NCI-H146 treated with DMSO at 0.1 percent for 48 hours (cell line): ENCODE data around the gene PTPN14.
"Not testable (repeated sequence)": the region's sequence is repeated elsewhere in the genome, so short reads cannot be mapped to it uniquely, and the experiment has no call there.

Experiments used
- DNase-seq: peaks from one replicate; lab custom pipeline; 2025; ENCODE audit not compliant: unreplicated experiment; lab: John Stamatoyannopoulos, UW

The PTPN14 gene

DNA sequence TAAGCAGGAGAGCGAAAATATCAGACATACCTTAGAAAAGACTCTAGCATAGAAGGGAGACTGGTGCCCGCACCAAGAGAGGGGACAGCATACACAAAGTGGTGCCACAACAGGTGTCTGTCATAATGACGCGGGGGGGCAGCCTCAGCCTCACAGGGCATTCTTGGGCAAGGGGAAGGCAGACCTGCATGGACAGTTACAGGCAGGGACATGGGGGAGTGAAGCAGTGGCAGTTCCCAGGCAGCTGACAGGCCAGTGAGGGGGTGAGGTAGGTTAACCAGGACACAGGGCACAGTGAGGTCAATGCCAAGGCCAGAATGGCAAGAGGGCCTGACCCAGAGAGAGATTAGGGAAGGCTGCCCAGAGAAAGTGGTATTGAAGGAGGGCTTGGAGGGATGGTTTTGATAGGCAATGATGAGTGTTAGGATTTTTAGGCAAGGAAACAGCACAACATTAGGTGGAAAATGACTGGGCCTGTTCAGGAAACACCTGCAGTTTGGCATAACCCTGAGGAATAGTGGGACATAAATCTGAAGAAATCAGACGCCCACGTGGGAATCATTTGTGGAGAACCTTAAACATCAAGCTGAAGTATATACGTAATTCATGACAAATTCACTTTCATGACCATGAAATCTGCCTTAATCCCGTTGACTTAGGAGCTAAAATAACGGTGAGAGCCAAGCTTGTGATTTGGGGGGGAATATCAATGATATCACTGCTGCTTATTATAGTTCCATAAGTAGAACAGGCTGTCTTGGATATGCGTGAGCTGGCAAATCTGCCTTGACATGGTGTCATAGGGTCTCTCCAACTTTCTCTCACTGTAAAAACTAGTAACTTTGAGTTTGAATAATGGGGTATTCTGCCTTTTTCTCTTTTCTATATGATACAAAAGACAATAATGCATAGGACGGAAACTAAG is 8.9 kb downstream of the PTPN14 start:
- no peak for DNase-seq

DNA sequence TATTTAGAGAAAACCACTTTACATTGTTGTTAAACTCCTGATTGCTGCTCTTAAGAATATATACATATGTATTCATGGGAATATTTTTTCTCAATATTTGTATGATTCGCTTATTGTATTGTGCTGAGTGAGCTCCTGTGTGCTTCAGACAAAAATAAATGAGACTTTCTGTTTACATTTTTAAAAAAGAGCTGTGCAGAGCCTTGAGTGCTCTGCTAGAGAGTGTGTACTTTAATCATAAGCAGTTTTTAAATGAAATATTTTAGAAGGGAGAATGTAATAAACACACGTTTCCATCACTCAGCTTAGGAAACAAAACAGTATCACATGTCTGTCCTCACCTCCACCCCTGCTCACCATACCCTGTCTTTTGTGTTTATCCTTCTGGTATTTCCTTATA is 9.7 kb downstream of the PTPN14 start:
- DNase-seq, result no peak

DNA sequence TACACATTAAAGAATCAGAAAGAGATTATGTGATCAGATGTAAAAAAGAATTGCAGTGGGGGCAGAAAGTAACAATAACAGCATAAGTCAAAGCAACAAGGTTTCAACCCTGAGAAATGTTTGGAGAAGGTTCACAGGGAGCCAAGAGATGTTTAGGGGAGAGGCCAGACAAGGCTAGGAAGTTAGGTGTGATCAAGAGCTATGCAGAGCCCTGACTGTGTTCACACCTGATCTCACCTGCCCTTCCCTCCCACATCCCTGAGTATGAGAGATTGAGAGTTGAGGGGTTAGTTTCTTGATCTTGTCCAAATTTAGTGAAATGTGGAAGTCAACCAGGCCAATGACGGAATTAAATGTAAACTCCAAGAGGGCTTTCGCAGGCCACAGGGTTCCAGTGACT is 10.2 kb downstream of the PTPN14 start:
- DNase-seq, result no peak

DNA sequence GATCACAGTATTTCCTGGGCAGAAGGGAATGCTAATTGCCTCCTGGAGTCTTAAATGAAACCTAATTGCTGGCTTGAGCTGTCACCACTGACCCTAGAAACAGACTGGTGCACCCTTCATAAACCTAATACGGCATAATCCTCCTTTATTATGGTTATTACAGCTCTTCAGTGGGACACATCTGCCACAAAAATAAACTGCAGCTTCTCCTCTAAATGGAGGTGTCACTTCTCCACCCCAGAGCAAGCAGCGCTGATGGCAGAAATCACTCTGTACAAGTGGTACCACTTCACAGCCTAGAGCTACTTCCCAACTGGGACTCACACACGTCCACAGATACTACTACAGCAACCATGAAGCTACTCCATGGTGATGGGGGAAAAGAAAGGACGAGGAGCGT is 11.1 kb downstream of the PTPN14 start:
- no peak for DNase-seq

DNA sequence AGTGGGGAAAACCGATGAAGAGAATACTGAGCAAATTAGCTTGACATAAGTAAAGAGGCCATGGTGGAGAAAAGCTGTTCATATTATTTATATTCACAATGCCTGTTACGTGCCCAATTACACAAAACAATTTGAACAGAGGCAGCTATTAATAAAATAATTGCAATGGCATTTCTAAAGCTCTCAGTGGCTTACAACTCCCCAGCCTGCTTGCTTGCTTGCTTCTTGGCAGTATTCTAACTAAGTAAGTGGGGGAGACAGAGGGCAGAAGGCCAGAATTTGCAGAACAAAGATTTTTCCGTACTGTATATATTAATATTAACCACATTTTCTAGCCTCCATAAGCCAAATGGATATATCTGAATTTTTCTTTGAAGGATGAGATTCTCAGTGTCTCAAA is 12.9 kb downstream of the PTPN14 start:
- DNase-seq, result no peak

DNA sequence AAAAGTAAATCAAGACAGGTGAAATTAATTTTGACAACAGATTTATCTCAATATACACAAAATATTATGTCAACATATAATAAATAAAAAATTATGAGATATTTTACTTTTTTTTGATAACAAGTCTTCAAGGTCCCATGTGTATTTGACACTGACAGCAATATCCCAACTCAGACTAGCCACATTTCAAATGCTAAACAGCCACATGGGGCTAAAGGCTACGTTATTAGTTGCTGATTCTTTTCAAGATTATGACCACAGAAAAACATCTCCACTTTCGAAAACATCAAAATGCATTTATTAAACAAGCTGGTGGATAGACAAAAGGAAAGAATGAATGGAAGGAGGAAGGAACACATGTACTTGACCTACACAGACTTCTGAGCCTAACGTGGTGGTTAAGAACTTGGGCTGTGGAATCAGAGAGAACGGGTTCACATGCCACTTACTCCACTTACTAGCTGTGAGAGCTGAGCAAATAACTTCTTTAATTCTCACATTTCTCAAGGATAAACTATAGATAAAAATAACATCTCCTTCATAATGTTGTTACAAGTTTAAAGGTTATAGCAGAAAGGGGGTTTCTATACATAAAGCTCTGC is 13.4 kb downstream of the PTPN14 start:
- no peak for DNase-seq

DNA sequence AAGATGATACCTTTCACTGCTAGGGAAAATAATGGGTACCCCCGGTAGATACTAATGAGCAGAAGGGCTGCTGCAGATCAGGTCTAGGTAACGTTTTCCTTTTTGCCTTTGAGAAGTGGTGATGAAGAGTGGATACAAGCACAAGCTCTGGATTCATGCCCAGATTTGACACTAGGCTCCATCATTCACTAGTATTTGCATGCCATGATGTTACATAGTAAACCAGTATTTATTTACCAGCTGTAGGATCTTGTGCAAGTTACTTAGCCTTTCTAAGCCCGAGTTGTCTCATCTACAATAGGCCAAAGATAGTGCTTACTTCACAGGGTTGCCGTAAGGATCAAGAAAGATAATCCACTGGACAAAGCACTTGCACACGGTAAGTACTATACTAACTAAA is 14.2 kb downstream of the PTPN14 start:
- no peak for DNase-seq

DNA sequence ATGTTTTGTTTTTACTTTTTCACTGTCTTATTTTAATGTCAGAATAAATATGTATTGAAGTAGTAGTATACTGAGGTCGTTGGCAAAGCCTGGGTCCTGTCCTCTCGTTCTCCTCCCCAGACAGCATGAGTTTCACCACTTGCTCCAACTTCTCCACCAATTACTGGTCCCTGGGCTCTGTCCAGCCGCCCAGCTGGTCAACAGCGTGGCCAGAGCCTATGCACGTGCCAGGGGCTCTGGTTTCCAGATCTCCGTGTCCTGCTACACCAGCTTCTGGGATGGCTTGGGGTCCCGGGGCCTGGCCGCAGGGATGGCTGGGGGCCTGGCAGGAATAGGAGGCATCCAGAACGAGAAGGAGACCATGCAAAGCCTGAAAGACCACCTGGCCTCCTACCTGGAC is 19.3 kb downstream of the PTPN14 start:
- DNase-seq, result no peak

DNA sequence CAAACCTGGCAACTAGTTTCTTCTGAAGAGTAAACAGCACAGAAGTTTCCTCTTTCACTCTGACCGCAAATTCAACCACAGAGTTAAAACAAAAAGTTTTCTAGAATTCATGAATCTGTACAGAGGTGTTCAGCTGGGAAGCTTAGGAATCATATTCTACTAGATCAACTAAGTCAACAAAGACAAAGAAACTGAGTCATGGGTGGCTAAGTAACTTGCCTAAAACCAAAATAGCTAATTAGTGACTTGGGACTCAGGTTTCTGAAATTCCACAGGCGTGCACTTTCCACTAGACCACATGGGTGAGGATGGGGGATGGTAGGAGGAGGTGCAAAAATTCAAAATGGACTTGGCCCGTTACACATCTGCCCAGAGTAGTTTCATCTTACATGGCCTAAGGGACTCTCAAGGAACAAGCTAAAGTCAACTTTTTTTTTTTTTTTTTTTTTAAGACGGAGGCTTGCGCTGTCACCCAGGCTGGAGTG is 25.8 kb downstream of the PTPN14 start:
- DNase-seq, result no peak

DNA sequence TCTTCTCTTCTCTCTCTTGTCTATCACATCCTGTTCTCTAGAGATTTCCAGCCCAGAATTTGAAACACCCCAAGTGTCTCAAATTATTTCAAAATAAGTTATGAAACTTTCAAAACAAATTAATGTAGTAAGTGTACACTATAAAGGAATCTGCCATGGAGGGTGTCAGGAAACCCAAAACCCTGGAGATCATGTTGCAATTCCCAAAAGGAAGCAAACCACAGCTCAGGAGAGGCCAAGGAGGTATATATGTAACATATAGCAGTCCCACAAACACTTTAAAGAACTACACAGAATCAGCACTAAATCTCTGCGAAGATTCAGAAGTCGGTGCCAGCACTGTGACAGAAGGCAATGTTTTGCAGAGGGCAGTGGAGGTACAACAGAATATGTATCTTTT is 26.6 kb downstream of the PTPN14 start:
- DNase-seq, result no peak

DNA sequence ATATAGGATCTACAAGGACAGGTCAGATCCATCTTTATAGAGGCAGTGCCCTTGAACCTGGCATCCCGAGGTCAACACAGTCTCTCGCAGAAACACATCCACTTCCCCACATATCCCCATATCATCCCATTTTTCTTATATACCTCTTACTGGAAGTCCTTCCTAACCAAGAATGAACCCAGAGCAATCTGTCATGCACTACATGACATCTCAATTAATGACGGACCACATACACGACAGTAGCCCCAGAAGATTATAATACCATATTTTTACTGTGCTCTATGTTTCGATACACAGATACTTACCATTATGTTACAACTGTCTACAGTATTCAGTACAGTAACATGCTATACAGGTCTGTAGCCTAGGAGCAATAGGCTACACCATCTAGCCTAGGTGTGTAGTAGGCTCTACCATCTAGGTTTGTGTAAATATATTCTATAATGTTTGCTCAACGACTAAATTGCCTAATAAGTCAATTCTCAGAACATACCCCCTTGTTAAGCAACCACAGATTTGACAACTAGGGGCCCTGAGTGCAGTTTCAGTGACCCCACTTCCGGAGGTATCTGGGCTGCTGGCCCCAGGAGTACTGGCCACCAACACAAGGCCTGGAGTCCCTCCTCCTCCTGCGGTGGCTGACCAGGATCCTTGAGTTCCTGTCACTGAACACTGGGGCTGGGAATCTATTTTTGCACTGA is 28.1 kb downstream of the PTPN14 start:
- no peak for DNase-seq

DNA sequence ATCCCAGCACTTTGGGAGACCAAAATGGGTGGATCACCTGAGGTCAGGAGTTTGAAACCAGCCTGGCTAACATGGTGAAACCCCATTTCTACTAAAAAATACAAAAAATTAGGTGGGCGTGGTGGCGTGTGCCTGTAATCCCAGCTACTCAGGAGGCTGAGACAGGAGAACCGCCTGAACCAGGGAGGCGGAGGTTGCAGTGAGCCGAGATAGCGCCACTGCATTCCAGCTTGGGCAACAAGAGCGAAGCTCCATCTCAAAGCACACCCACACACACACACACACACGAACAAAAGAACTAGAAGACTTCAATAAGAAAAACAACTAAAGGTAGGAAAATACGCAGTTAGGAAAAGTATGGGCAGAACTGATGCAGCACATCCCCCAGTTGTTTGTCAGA is 29.9 kb downstream of the PTPN14 start:
- DNase-seq, result not testable (repeated sequence)

DNA sequence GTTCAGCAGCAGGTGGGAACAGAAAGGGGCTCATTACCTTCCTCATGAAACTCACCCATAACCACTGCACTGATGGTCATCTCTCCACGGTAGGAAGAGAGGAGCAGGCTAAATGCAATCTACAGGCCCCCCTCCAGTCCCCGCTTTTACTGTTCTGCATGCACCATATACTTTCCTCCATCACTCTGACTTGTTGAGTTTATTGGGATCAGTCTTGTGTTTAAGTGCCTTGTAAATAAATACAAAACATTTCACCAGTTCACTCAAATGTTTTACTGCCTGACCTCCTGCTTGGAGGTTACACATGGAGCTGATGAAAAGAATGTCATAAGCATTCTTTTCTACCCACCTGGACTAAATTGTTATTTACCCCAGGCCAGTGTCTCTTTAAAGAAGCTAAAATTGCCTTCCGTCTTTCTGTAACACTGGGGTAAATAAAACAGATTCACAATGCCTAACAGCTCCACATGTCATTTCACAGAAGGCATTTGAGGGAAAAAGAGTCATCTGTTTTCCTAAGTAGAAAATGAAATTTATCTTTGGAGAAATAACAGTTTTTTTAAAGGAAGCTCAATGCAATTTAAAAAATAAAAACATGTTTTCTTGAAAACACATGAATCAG is 30.7 kb downstream of the PTPN14 start:
- DNase-seq, result no peak

DNA sequence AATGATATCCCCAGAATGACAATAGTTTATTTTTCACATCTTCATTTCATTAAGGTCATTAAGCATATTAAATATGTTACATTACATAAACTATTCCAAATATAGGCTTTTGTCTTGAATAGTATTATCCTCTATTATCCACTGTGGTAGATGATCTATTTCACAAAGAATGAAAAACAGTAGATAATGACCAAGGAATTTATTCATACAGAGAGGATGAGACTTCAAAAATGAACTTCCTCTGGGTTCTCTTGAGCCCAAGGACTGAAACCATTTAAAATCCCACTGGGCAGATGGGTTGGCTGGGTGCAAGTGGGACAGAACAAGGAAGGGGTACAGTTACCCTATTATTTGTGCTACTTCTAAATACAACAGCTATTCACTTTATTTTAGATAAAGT is 33.0 kb downstream of the PTPN14 start:
- no peak for DNase-seq

DNA sequence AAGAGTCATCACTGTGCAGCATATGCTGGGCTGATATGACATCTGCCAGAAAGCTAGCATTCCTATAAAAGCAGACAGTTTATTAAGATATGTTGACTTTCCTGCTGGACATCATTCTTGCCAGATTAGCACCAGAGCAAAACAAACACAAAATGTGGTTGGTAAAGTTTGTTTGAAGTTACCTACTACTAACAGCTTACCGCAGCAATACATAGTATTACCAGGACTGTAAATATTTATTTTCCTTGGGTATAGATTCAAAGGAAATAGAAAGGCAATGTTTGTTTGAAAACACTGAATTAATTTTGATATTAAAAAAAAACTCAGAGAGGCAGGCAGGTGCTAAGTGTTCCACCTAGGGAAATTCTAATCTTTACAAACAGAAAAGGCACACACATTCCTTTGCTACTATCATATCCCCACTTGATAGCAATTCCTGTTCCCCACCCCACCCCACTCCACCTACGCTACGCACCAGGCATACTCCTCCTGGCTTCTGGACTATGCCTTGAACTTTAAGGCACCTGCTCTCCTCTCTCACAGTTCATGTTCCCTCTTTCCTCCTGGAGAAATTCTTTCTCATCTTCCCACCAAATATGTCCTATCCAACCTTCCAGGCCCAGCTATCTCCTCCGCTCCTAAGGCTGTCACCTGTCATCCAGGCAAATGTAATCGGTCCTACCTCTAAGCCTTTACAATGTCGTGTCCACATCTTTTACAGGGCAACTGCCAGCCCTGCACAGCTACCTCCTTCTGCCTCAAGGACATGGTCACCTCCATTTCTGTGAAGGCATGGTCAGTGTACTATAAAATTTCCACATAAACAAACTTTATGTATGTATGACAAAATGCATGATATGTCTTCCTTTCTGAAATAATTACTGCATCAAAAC is 34.7 kb downstream of the PTPN14 start:
- DNase-seq, result no peak

DNA sequence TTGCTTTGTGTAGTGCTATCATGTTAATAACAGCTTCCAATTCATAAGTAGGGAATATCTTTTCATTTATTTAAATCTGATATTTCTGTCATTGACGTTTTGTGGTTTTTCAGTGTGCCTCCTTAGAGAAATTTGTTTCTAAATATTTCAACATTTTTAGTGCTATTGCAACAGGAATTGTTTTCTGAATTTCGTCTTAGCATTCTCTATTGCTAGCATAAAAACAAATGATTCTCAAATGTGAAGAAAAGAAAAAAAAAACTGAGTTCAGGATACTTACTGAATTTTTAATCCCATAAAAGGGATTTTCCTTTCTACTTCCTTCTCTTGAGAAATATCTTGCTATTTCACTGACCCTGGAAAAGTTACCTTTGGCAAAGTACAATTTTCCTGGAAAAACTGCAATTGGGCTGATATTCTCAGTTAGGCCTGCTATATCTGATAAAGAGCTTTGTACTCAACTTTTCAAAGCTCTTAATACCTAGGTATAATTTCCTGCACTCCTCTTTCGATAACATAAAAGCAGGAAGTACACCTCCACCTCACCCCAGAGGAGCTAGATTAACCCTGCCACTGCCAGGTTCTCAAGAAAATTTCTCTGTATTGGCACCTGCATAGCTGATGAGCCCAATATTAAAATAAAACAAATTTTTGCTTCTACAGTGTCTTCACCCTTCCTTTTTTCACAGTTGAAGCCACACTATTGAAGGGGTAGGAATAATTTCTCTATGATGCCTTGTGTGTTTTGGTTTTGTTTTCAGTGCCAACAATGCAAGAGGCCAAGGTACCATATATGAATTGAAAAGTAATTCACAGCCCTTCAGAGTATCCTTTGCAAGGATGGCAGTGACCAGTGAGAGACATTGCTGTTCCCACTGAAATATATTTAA is 35.6 kb downstream of the PTPN14 start:
- no peak for DNase-seq

DNA sequence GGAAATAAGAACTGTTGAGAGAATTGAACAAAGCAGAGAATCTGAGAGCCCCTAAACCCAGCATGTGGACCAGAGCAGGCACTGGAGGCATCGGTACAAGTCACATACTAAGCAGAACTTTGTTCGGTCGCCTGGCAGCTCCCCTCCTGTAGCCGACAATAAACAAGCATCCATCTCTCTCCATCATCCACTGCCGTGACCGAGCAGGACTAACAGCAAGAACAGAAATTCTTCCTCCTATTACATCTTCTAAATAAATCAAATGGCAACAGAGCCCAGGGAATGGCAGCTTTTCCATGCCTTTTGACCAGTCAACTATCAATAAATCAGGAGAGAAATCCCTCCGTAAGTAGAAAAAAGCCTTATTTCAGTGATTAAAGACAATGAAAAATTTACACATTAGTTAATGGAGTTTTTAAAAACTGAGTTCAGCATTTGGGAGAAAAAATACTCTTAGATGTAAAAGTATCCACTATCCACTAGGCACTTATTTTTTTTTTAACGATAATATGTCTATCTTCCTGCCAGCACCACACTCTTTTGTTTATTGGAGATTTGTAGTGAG is 36.5 kb downstream of the PTPN14 start:
- no peak for DNase-seq

DNA sequence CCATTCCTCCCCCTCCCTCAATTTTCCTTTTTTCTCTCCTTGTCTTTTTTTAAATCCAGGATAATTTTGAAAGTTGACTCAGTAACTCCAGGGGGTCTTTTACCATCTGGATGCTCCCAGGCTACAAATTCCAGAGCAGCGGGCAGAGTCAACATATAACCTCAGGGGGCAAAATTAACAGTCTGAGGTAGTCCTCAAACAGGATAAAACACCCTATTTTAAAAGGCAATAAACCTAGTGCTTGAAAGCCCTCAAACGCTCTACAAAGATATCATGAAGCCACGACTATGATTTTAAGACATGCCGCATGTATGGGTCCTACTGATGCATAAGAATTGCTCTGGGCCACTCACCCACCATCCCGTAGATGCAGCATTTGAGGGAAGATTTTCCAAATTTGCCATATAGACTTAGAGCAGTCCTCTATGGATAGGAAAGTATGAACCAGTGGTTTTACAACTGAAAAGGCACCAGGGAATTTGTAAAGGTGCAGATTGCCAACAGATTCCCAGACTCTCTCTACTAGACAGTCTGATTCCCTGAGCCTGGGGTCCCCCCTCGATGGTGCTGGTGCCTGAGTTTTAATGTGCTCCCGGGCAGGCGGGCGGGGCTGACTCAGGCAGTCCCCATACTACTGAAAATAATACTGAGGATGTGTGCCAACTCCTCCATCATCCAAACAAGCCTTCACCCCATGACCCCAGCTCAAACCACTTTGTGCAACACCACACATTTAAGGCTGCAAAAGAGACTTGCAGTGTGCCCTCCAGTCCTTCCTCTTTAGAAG is 37.2 kb downstream of the PTPN14 start:
- DNase-seq, result no peak
